Heart right ventricle (tissue), 16 donors: ENCODE data around the gene NEMP2. TPM values are rescaled to one million over a fixed set of nuclear protein-coding genes. Genes with fewer than 3 reads are reported as not detected.

Experiments used
- ATAC-seq, 8 donors: fragments of 200-7000 bp; cut with Tn5 transposase; one replicate each; pipeline ENCODE4 v1.9.1; 2020; ENCODE audit warnings: mild to moderate bottlenecking in 8 of 8, moderate library complexity in 8 of 8, moderate number of reproducible peaks in 1 of 8
- DNase-seq, 2 donors: peaks; one replicate each; pipeline ENCODE4 v3.0.0-alpha.2; 2020
- H3K27ac ChIP-seq, 10 donors: fragments of 200-600 bp; sonication (generic) in 2 of 10; one replicate each; pipeline versions ENCODE4 v1.5.0 to v1.8.0; 2020 to 2022; ENCODE audit warnings: mild to moderate bottlenecking in 3 of 10
- H3K27me3 ChIP-seq, 7 donors: fragments of 200-600 bp; one replicate each; pipeline ENCODE4 v1.8.0; 2021 to 2022; ENCODE audit warnings: mild to moderate bottlenecking in 2 of 7
- H3K36me3 ChIP-seq, 9 donors: fragments of 200-600 bp; sonication (generic) in 1 of 9; one replicate each; pipeline versions ENCODE4 v1.5.0 to v1.8.0; 2020 to 2022; ENCODE audit warnings: mild to moderate bottlenecking in 2 of 9
- H3K4me1 ChIP-seq, 9 donors: fragments of 200-600 bp; sonication (generic) in 1 of 9; one replicate each; pipeline versions ENCODE4 v1.5.0 to v1.8.0; 2020 to 2022; ENCODE audit warnings: mild to moderate bottlenecking in 4 of 9
- H3K4me3 ChIP-seq, 10 donors: fragments of 200-600 bp; sonication (generic) in 2 of 10; one replicate each; pipeline versions ENCODE4 v1.5.0 to v1.8.0; 2020 to 2022; ENCODE audit warnings: mild to moderate bottlenecking in 7 of 10, moderate library complexity in 2 of 10
- H3K9me3 ChIP-seq, 11 donors: fragments of 200-600 bp in 10 of 11; sonication (generic) in 2 of 11; one replicate each; pipeline versions ENCODE4 v1.5.0 to v1.8.0; 2013 to 2022; ENCODE audit warnings: mild to moderate bottlenecking in 2 of 11, control low read depth in 1 of 11, moderate library complexity in 1 of 11
- WGBS, 2 donors: extraction: QIAGEN DNeasy Blood & Tissue Kit; methylation state at CpG; one replicate each; pipeline ENCODE4 v1.1.7; 2013; ENCODE audit warnings: inconsistent platforms in 1 of 2; 5-methylcytosine and 5-hydroxymethylcytosine counted together
- intact Hi-C, 10 donors: fragments of 100-400 bp; cut with DNase I; formaldehyde crosslinking; loops; one replicate each; pipeline versions ENCODE4 v1.11.1 to v1.14.2; 2022
- polyA plus RNA-seq, 2 donors: library from polyadenylated mRNA; stranded (reverse); fragments of 200-250 nt; gene quantifications; one replicate each; pipeline ENCODE4 v1.2.3, GENCODE V29; 2013
- total RNA-seq, 10 donors: library from RNA; stranded (reverse); fragmentation: NEBNext Ultra II Directional in 3 of 10; extraction: Animal tissue kit (Norgen Biotek cat#: 25700) in 3 of 10; gene quantifications; one replicate each; pipeline versions ENCODE4 v1.2.1 to v1.2.4, GENCODE V29; 2021 to 2023
- TF ChIP-seq, protein P1 (sequence below), 9 donors: fragments of 200-600 bp; sonication (generic) in 2 of 9; IDR thresholded peaks; one replicate each; pipeline versions ENCODE4 v1.5.0 to v1.8.0; 2021 to 2022; ENCODE audit warnings: antibody characterized with exemption in 9 of 9, mild to moderate bottlenecking in 5 of 9, moderate library complexity in 1 of 9
- donor health status: Arrhythmogenic right ventricular cardiomyopathy.
- donor health status: ischemic (EF 13 %, LVEDD 7.1; RV severe dilation, severe dysfunction).
- donor health status: healthy with polysubstance abuse.
- donor health status: DM: no; HTN: yes; CAD: no.
- donor health status: DM: no; HTN: no; CAD: no.
- donor health status: ischemic (EF 25% LVEDD 6.9; RV normal size, moderate dysfunction).
- donor health status: ischemic (EF 25% LVEDD 5.7; RV mildly dilated, moderate dysfunction).
- donor health status: healthy.
- donor health status: DM: yes; HTN: yes; CAD: no.
- donor health status: Ischemic cardiomyopathy.
- donor health status: ischemic (EF 35%, LVEDD 5.7; RV mildly dilated, moderate dysfunction).
- donor health status: nonischemic (EF 11% LVEDD 7.7; RV severe dilation, severe dysfunction).
- donor health status: DM: yes; HTN: yes; CAD: no.
- donor health status: PGD.
- donor health status: ischemic (EF 29% LVEDD 5.4; RV normal size, mild dysfunction).
- donor health status: nonischemic (EF 23%, LVEDD 6.1; RV moderate dilation, normal function).

The NEMP2 gene
- total and polyA plus RNA-seq, 12 donors, result 0.51 to 4.7 (median 2.6) TPM

DNA sequence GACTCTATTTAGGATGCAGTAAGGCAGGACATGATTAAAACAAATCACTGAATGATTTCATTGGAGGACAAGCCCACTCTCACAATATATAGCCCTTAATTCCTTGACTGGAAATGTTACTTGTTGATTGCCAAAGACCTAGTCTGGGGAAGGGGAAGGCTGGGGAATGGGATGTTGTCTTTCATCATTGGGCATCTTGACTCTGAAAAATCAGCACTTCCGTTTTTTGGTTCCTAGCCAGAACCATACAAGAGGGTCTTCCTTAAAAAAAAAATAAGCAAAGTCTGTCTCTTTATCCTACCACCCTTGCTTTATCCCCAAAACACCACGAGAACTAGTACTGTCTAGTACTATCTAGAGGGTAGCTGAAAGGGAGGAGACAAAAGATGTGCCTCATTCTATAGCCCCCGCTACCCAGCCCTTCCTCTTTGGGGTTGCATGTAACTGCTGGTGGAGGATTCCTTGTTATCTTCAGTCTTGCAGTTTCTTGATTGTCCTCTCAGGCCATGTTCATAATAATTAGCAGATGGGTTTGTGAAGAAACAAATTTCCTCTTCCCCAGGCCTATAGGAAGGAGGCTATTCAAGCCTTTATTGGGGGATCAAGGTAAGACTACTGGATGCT is 55.8 kb downstream of the NEMP2 start:
- no peaks in the 10 kb centered on the region for H3K9me3 ChIP-seq
- 82 to 83% methylated on average over 3 of the region's 3 CpGs for WGBS, 2 donors
- H3K27me3 ChIP-seq, result no peaks in the 10 kb centered on the region
- H3K4me1 ChIP-seq, result peaks cover 0 to 27% (median 10%) of the 10 kb centered on the region in 9 donors
- ATAC-seq, result no peak
- DNase-seq, result no peak
- no peaks in the 10 kb centered on the region for H3K36me3 ChIP-seq
- TF ChIP-seq, protein P1, sequence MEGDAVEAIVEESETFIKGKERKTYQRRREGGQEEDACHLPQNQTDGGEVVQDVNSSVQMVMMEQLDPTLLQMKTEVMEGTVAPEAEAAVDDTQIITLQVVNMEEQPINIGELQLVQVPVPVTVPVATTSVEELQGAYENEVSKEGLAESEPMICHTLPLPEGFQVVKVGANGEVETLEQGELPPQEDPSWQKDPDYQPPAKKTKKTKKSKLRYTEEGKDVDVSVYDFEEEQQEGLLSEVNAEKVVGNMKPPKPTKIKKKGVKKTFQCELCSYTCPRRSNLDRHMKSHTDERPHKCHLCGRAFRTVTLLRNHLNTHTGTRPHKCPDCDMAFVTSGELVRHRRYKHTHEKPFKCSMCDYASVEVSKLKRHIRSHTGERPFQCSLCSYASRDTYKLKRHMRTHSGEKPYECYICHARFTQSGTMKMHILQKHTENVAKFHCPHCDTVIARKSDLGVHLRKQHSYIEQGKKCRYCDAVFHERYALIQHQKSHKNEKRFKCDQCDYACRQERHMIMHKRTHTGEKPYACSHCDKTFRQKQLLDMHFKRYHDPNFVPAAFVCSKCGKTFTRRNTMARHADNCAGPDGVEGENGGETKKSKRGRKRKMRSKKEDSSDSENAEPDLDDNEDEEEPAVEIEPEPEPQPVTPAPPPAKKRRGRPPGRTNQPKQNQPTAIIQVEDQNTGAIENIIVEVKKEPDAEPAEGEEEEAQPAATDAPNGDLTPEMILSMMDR (IDR thresholded peaks at IDR 0.05), result no peak
- peak overlapping the region in 5 of 10 donors; percentile 15 to 67 (median 26) for H3K27ac ChIP-seq
- no peak overlapping the region for H3K4me3 ChIP-seq
- intact Hi-C loops, result no loop called here

DNA sequence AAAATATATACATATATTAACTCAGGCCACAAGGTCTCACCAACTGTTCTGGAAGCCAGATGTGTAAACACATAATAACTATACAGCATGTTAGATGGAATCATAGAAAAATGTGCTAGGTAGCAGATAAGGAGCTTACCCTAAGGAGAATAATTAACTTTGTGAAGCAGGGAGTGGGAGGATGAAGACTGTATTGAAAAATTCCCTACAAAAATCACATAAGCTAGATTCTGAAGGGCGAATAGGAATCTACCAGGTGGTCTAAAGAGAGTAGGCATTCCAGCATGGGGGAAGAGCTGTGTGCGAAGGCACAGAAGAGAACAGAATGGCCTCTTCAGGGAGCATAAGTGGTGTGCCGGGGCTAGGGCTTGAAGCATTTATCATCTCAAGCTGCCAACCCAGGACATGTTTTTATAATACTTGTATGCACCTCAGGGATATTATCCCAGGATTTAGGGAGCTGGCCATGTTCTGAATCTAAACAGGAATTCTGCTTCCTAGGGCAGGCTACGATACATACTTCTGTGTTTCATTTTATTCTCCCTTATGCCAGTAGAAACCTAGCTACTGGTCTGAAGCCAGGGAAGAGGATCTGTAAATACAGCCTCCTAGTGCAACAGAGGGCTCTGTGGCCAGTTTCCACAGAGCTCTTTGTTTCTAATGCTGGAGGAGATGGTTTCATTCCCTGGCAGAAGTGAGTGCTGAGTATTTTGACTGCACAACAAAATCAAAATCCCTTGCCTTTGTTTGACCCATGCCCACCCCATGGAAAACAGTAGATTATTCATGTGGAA is 56.7 kb downstream of the NEMP2 start:
- no peaks in the 10 kb centered on the region for H3K9me3 ChIP-seq
- DNase-seq, result no peak
- WGBS, 2 donors, result 46 to 60% methylated on average over 4 of the region's 4 CpGs
- intact Hi-C loops, result no loop called here
- no peaks in the 10 kb centered on the region for H3K27me3 ChIP-seq
- ATAC-seq, result peak in 7 of 8 donors; percentile 47 to 85 (median 67)
- peak overlapping the region in 5 of 10 donors; percentile 15 to 67 (median 26) for H3K27ac ChIP-seq
- TF ChIP-seq, protein P1 (IDR thresholded peaks at IDR 0.05), result no peak
- H3K4me3 ChIP-seq, result no peak overlapping the region
- H3K36me3 ChIP-seq, result no peaks in the 10 kb centered on the region
- H3K4me1 ChIP-seq, result peaks cover 0 to 27% (median 10%) of the 10 kb centered on the region in 9 donors

DNA sequence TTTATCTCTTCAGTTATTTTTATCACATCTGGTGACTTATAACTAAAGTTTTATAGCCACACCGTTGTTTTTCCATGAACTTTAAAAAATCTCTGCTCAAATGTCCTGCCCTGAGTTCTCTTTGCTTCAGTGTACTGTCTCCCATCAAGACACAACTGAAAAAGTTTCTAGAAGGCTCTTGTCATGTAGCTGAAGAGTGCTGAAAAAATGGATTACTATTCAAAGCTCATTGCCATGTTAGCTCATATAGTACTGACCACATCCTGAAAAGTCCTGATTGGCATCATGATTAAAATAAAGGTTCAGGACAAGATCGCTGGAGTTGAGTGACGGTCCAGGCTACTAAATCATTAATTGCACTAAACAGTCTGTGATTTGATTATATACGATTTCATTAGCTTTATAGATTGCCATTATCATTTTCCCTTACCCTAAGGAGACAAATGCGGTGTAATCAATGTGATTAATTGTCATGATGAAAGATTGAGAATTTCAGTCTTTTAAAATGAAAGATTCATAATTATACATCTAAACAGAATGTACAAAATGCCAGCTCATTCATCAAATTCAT is 64.2 kb downstream of the NEMP2 start:
- Histone ChIP-seq H3K4me3 (peak overlapping the region in 1 of 10 donors; percentile 10), H3K36me3 (peaks cover 0 to 9% (median 4%) of the 10 kb centered on the region in 9 donors), H3K9me3 (no peaks in the 10 kb centered on the region), H3K4me1 (peaks cover 5 to 56% (median 40%) of the 10 kb centered on the region in 9 donors), H3K27me3 (no peaks in the 10 kb centered on the region), H3K27ac (peak overlapping the region; percentile 5 to 89 (median 82))
- 67 to 68% methylated on average over 5 of the region's 5 CpGs for WGBS, 2 donors
- no peak for ATAC-seq
- TF ChIP-seq, protein P1 (IDR thresholded peaks at IDR 0.05), result no peak
- no peak for DNase-seq
- intact Hi-C loops, result no loop called here

DNA sequence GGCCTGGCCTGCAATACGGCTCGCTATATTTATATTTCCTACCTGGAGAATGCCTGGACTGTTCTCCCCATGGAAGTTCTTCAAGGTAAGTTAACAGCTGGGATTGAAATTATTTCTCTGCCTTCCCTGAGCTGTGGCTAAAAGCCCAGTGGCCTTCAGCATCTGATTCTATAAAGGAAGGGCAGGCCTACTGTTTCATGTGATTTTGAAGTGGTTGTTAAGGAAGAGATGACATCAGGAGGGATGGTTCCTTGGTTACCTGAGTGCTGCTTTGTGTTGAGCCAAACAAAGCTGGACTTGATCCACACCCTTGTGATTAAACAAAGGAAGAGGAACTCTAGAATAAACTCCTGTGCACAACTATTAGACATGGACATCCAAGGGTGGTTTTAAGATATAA is 64.8 kb downstream of the NEMP2 start:
- intact Hi-C loops, result loop anchor here in 5 of 10 donors (5.0 to 10.0 kb wide), 3 partner anchors 52 to 62 kb away; partner anchors contain the start of gene MFSD6 (in 2 of the 5)
- H3K4me3 ChIP-seq, result peak overlapping the region in 5 of 10 donors; percentile 4 to 16 (median 10)
- WGBS, 2 donors, result 20 to 36% methylated on average over 2 of the region's 2 CpGs
- H3K4me1 ChIP-seq, result peaks cover 5 to 61% (median 40%) of the 10 kb centered on the region in 9 donors
- H3K9me3 ChIP-seq, result no peaks in the 10 kb centered on the region
- H3K27me3 ChIP-seq, result no peaks in the 10 kb centered on the region
- peak; percentile 87 to 97 (median 94) for ATAC-seq
- peak; percentile 16 to 82 for DNase-seq
- H3K36me3 ChIP-seq, result peaks cover 0 to 9% (median 4%) of the 10 kb centered on the region in 9 donors
- TF ChIP-seq, protein P1 (IDR thresholded peaks at IDR 0.05), result no peak
- H3K27ac ChIP-seq, result peak overlapping the region; percentile 21 to 89 (median 82)
